CD4-positive, alpha-beta T cell treated with Interferon alpha-2 for 1 hour (primary cell): ENCODE measurements around the gene ZFHX3.
A peak's percentile ranks its signal among the peaks of the same experiment; 100 is the strongest.

Source experiments
- DNase-seq, 2 donors: peaks; one replicate each; pipeline ENCODE4 v3.0.0-alpha.2; 2020 to 2022

ZFHX3 gene

DNA sequence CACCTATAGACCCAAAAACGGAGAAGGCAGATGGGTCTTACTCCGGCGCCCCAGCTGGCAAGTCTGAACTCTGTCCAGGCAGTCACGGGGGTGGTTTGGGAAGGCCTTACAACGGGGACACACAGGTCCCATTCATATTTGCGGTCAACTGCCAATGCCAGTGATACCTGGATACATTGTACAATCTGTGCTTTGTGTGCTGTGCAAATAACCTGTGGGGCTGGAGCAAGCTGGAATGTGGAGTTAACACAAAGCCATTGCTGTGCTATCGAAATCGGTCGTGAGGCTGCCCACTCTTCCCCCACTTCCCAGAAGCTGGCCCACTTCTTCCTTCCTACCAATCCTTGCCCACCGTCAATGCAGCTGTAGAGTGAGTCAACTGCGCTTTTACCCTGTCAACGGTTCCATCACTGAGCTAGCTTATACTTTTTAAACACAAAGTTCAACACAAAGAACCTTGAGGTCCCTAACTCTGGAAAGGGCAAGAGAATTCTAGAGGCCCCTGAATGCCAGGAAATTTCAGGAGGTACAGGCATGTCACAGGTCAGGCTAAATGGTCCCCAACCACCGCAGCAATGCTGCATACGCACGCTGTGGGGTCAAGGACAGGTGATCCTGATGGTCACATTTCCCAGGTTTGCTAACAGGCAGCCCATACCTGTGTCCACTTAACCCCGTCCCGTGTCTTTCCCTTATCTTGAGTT, 122.8 kb downstream of the ZFHX3 start:
- no peak for DNase-seq

DNA sequence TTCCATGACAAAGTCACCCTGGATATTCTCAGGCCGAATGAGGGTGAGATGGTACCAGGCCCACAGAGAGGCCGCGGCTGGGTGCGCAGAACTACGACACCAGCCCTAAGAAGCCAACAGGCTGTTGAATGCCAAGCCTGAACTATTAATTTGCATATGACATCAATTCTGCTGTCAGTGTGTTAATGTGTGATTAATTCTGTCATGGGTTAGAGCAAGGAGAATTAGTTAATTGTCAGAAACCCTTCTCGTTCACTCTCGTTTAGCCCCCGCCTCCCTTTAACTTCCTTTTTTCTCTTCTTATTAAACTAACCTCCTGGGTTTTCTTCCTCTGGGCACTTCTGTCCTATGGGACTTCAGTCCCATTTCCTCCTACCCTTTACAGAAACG, 123.4 kb downstream of the ZFHX3 start:
- DNase-seq: no peak

DNA sequence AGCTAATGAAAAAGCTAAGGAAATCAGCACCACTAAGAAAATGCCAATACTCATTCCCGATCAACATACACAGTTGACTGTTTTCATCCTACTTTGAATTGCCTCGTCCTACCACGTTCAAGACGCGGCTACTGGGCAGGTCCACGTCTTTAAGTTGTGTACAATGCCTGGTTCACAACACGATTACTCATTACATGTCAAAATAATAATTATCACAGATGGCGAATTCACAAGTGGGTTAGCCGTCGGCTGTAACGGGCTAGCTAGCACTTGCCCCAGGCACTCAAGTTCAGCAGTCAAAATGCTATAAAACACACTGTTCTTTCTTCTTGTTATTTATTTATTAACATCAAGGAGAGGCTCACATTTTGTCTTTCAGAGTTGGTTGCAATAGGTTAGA, 124.2 kb downstream of the ZFHX3 start:
- no peak for DNase-seq

- DNase-seq: no peak
Measured at GRCh38 chr16:72922714-72923113, 125.2 kb downstream of the ZFHX3 start.

DNA sequence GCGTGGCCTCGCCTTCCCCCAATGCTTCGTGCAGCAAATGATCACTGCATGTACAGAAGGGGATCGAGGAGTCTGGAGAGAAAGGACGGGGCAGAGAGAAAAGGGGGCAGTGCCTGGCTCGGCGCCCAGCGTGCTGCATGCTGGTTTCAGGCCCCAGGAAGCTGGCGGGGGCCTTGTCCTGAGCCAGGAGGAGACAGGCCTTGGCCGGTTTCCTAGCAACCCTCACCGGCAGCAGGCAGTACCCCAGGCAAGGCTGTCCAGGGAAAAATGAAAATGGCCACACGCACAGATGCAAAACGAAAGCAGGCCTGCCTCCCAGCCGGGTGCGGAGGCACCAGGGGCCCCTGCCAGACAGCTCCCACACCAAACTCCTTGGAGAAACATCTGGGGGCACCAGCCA, 126.3 kb downstream of the ZFHX3 start:
- no peak for DNase-seq

DNA sequence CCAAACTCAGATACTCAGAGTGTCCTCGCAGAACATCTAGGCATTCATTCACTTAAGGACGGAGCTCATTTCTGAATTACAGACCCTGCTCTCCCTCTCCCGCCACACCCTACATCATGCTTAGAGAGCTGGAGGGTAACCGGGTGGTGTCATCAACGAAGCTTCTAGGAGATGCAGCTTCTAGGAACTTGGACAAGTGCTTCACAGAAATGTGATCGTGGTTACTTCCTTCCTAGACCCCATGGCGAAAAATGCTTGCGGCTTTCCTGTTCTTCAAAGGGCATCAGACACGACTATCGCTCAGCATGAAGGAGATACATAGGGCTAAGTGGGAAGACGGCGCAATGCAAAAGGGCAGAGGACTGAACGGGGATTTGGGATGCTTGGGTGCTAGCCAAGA, 126.8 kb downstream of the ZFHX3 start:
- peak; percentile 15 to 38 for DNase-seq

- DNase-seq: no peak
Measured at GRCh38 chr16:72917051-72917450, 130.9 kb downstream of the ZFHX3 start.

GRCh38 chr16:72915331-72915730, 132.6 kb downstream of the ZFHX3 start:
- DNase-seq: no peak

DNA sequence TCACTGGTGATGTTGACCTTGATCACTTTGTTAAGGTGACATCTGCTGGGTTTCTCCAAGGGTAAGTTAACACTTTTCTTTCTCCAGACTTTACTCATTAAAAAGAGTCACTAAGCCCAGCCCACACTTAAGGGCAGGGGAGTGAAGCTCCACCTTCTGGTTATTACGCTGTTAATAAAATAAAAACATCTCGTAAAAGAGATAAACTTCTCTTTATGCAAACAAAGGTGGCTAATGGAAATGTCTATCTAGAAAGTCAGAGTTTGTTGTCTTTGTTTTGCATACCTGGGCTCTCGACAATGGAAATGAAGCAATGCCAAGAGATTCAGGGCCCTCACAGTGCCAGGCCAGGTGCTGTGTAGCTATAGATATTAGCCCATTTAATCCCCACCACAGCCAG, 134.4 kb downstream of the ZFHX3 start:
- no peak for DNase-seq

DNA sequence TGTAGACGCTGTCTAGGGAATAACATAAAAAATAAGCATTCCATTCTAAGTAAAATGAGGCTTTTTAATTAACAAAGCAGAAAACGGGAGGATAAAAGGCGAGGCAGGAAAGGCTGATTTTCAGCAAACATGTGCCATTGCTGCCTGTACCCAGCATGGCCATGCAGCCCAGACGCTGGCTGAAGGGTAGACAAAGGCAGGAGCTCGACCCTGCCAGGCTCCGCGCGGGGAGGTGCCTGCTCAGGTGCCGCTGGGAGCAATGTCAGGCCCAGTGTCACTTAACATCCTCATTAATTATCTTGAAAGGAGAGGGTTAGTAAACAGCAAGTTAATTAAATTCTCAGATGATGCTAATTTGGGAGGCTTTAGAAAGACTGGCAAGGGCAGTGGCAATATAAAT, 136.0 kb downstream of the ZFHX3 start:
- DNase-seq: no peak

DNA sequence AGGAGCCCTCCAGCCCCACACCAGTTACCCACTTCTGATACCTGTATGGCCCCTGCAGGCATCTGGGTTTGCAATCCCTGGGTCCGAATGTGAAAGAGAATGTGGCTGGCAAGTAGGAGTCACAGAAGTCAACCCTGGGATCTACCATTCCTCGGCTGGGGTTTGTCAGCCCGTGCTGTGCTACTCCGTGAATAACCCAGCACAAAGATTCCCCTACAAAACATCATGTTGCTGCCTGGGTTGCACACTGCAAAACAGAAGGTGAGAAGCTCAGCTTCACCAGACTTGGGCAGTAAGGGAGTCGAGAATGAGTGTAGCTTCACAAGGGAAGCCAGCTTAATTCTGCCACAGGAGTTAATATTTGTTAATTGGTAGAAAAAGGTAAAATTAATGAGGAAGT, 137.1 kb downstream of the ZFHX3 start:
- DNase-seq: no peak

DNA sequence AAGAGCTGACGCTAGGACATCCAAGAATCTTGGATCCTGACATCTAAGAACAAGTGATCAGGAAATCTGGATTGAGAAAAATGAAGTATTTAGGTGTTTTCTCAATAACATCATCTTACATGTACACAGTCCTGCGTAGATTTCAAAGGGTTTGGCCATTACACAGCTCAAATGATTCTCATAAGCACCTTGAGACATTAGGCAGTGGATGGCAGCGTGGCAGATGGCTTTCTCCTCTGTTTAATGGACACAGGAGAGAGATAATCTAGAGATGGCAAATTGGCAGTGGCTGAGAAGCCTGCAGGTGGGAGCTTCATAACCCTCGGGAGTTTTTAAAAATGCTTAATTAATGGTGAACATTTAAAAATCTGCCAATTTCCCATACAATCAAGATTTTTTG, 137.5 kb downstream of the ZFHX3 start:
- no peak for DNase-seq

DNA sequence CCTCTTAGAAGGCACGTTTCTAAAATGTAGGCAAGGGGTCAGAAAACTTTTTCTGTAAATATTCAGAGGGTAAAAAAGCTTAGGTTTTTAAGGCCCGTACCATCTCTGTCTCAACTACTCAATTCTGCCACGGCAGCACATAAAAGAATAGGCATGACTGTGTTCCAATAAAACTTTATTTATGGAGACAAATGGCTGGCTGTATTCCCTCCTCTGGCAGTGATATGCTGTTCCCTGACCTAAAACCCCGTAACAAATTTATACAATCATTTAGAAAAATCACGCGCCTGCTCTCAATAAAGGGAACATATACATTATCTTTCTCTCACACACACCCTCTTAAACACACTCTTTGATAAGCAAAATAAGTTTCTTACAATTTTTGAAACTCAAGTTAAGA, 138.7 kb downstream of the ZFHX3 start:
- DNase-seq: no peak

DNA sequence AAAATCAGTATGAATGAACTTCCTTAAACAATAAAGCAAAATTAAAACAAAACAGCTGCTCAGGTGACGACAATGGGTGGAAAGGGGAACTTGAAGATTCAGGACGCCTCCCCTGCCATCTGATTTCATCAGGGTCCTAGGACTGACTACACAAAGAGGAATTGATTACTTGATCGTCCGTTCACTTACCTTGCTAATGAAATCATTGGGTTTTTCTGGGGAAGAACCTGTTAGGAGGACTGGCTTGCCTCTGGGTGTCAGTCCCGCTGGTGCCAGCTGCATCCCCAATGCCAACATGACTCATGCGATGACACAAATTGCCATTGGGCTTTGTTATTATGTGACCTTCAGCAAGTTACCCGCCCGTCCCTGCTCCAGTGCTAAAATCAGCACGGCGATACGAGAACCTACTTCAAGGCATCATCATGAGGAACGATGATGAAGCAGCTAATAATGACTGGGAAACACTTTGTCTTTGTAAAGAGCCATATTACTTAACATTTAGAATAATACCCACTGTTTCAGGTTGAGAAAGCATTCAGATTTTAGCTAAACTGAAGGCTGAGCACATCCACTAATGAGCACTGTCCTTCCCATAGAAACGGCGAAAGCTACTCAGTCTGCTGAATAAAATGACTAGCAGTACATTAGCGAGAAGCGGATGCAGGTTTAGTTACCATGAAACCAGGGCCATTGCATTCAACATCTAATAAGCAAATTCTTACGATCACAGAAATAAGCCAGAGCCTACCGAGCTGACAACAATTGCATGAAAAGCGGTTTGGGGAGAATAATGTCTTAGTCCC, 139.4 kb downstream of the ZFHX3 start:
- peak; percentile 14 to 48 for DNase-seq

DNA sequence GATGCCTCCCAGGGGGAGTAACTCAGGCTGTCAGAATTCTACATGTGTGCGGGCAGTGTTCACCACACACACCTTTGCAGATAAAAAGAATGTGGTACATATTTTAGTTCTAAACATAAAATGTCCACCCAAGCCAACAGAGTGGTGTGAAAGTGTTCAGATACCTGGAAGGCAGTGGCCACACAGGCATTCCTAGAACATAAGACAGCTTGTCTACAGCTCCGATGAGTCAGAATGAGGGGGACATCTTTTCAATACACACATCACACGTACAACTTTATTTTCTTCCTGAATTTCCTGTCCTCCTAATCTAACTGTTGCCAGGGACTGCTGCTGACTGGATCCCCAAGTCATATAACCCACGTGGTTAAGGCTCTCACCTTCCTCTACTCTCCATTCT, 142.3 kb downstream of the ZFHX3 start:
- no peak for DNase-seq

- DNase-seq: no peak
Measured at GRCh38 chr16:72903176-72903575, 144.8 kb downstream of the ZFHX3 start.

DNA sequence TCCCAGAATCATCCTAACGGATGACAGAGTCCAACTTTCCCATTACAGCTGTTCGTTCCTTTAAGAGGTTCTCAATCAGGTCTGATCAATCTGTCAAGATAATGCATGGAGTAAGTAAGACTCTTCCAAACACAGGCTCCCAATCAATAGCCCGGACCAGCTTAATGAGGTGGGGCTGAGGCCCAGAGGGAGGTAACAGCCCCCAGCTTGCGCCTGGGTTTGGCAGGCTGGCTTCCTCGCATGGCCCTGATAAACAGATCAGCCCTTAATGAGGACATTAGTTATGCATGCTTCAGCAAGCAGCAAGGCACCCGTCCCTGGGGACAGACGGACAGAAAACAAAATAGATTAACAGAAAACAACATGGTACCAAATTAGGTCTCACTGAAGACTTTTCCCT, 145.7 kb downstream of the ZFHX3 start:
- DNase-seq: no peak

- DNase-seq: no peak
Measured at GRCh38 chr16:72901000-72901627, 146.8 kb downstream of the ZFHX3 start.

GRCh38 chr16:72898216-72898825, 149.6 kb downstream of the ZFHX3 start:
- DNase-seq: no peak

GRCh38 chr16:72897707-72898106, 150.2 kb downstream of the ZFHX3 start:
- DNase-seq: no peak

DNA sequence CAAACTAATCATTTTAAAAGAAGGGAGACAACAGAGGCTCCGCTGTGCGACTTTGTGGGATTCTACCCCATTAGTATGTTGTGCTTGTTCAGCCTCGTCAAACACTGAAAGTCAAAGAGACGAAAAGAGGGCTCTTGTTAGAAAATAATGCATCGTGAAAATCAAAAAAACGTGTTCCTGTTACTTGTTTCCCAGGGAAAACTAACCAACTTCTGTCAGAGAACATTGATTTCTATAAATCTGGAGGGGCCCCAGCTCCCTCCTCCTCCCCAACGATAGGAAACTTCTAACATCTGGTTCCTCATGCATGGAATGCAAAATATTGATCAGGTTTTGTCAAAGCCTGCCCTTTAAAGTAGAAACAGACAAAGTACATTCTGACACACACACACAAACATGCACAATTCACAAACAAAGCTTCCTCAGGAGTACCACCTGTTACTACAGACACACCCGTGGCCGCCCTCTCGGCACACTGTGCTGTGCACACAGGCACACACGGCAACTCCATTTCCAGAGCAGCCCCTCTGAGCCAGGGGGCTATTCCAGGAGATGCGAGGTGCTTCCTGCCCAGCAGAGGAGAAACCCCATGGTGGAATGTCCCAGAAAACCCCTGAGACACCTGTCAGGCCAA, 151.3 kb downstream of the ZFHX3 start:
- DNase-seq: no peak

- no peak for DNase-seq
Measured at GRCh38 chr16:72895951-72896350, 152.0 kb downstream of the ZFHX3 start.
